MCF 10A (cell line): Measurements from ENCODE around the gene FAU. TPM values are rescaled to one million over a fixed set of nuclear protein-coding genes. Genes with fewer than 3 reads are reported as not detected.

ENCODE experiments used
- BruUV-seq: library from RNA; stranded (reverse); fragments of 400-500 nt; replicated peaks from 2 replicates; lab custom pipeline; 2021; lab: Mats Ljungman, UMichigan
- CTCF ChIA-PET: fragments of 300-600 bp; sonication (Branson Sonifier 250); formaldehyde crosslinking; extraction: SDS; loops from one replicate; lab custom pipeline; 2021; ENCODE audit warnings: antibody characterized with exemption, inconsistent platforms; lab: Yijun Ruan, JAX
- POLR2A ChIA-PET: fragments of 300-600, 350-650 bp; sonication (Branson Sonifier 250); formaldehyde crosslinking; extraction: SDS; loops from one replicate; lab custom pipeline; 2020; ENCODE audit warnings: antibody characterized with exemption, inconsistent platforms; lab: Yijun Ruan, JAX
- DNase-seq: peaks from one replicate; pipeline ENCODE4 v3.0.0-alpha.2; 2018; ENCODE audit not compliant: unreplicated experiment
- H3K27ac Mint-ChIP-seq: one replicate; pipeline ENCODE4 v1.8.0; 2022; ENCODE audit warnings: mild to moderate bottlenecking, low read depth, mixed read lengths; ENCODE audit not compliant: unreplicated experiment
- H3K27me3 Mint-ChIP-seq: one replicate; pipeline ENCODE4 v1.8.0; 2022; ENCODE audit warnings: mixed read lengths; ENCODE audit not compliant: insufficient read depth, unreplicated experiment
- H3K36me3 Mint-ChIP-seq: one replicate; pipeline ENCODE4 v1.8.0; 2022; ENCODE audit warnings: mild to moderate bottlenecking, moderate library complexity, mixed read lengths; ENCODE audit not compliant: insufficient read depth, unreplicated experiment
- H3K4me1 Mint-ChIP-seq: one replicate; pipeline ENCODE4 v1.8.0; 2022; ENCODE audit warnings: mixed read lengths; ENCODE audit not compliant: insufficient read depth, unreplicated experiment
- H3K4me3 Mint-ChIP-seq: one replicate; pipeline ENCODE4 v1.8.0; 2022; ENCODE audit warnings: mild to moderate bottlenecking, moderate library complexity, mixed read lengths; ENCODE audit not compliant: unreplicated experiment
- H3K9me3 Mint-ChIP-seq: one replicate; pipeline ENCODE4 v1.8.0; 2022; ENCODE audit warnings: mixed read lengths; ENCODE audit not compliant: unreplicated experiment
- CTCF ChIP-seq: fragments of 200-600 bp; IDR thresholded peaks from one replicate; pipeline ENCODE4 v1.8.0; 2022; ENCODE audit warnings: antibody characterized with exemption, mild to moderate bottlenecking; ENCODE audit not compliant: unreplicated experiment
- intact Hi-C: fragments of 100-400 bp; cut with micrococcal nuclease; formaldehyde crosslinking; loops from 2 replicates; pipeline ENCODE4 v1.14.1; 2022
- total RNA-seq: library from RNA; stranded (reverse); gene quantifications from 2 replicates; pipeline ENCODE4 v1.2.3, GENCODE V29; 2022

The FAU gene
- total RNA-seq, 1 experiment from 2014 or later: 1,049 TPM

GRCh38 chr11:65089621-65090020, 32.3 kb downstream of the FAU start:
- H3K27ac Mint-ChIP-seq: no peak overlapping the region
- DNase-seq: no peak
- H3K4me3 Mint-ChIP-seq: peak overlapping the region; percentile 19
- ChIA-PET CTCF (interaction anchor here (0.5 to 0.9 kb wide), 2 partner anchors 75 to 202 kb away, joined by 4 to 5 read pairs; partner anchors contain the start of gene ARL2), POLR2A (interaction anchor here (1.3 kb wide), 1 partner anchor 45 kb away, joined by 3 read pairs; no protein-coding TSS in a partner anchor)
- H3K27me3 Mint-ChIP-seq: no peaks in the 10 kb centered on the region
- intact Hi-C loops: no loop called here
- peaks cover 6% of the 10 kb centered on the region for H3K4me1 Mint-ChIP-seq
- BruUV-seq: no TSS peak
- TF ChIP-seq CTCF: no peak
- H3K36me3 Mint-ChIP-seq: peaks cover 33% of the 10 kb centered on the region
- no peaks in the 10 kb centered on the region for H3K9me3 Mint-ChIP-seq

- ChIA-PET POLR2A (interaction anchor here (1.0 kb wide), 1 partner anchor 29 kb away, joined by 4 read pairs; the partner anchor contains the start of gene ZNHIT2), CTCF (no interaction called here)
- Mint-ChIP-seq H3K27me3 (no peaks in the 10 kb centered on the region), H3K36me3 (peaks cover 36% of the 10 kb centered on the region), H3K27ac (no peak overlapping the region), H3K4me1 (peaks cover 12% of the 10 kb centered on the region), H3K4me3 (no peak overlapping the region), H3K9me3 (no peaks in the 10 kb centered on the region)
- intact Hi-C loops: no loop called here
- DNase-seq: no peak
- BruUV-seq: no TSS peak
- TF ChIP-seq CTCF: no peak
Observed at GRCh38 chr11:65087827-65088226, 34.1 kb downstream of the FAU start.

GRCh38 chr11:65087216-65087615, 34.7 kb downstream of the FAU start:
- H3K9me3 Mint-ChIP-seq: no peaks in the 10 kb centered on the region
- H3K27me3 Mint-ChIP-seq: no peaks in the 10 kb centered on the region
- peaks cover 36% of the 10 kb centered on the region for H3K36me3 Mint-ChIP-seq
- no peak for DNase-seq
- TF ChIP-seq CTCF: no peak
- no peak overlapping the region for H3K4me3 Mint-ChIP-seq
- BruUV-seq: no TSS peak
- POLR2A ChIA-PET: no interaction called here
- CTCF ChIA-PET: no interaction called here
- peaks cover 16% of the 10 kb centered on the region for H3K4me1 Mint-ChIP-seq
- intact Hi-C loops: no loop called here
- H3K27ac Mint-ChIP-seq: no peak overlapping the region

GRCh38 chr11:65086809-65087208, 35.1 kb downstream of the FAU start:
- Mint-ChIP-seq H3K4me1 (peaks cover 16% of the 10 kb centered on the region), H3K27ac (no peak overlapping the region), H3K27me3 (no peaks in the 10 kb centered on the region), H3K36me3 (peaks cover 36% of the 10 kb centered on the region), H3K4me3 (peak overlapping the region; percentile 21), H3K9me3 (no peaks in the 10 kb centered on the region)
- intact Hi-C loops: no loop called here
- no peak for DNase-seq
- no TSS peak for BruUV-seq
- ChIA-PET CTCF (interaction anchor here (0.6 to 2.1 kb wide), 2 partner anchors 8 to 24 kb away, joined by 3 to 8 read pairs; no protein-coding TSS in a partner anchor), POLR2A (interaction anchor here (2.4 kb wide), 1 partner anchor 9 kb away, joined by 28 read pairs; the partner anchor contains the start of gene VPS51)
- no peak for TF ChIP-seq CTCF
